GM12878 (cell line): ENCODE results near the gene NNAT. TPM values are rescaled to one million over a fixed set of nuclear protein-coding genes. Genes with fewer than 3 reads are reported as not detected.

Experiments used
- ATAC-seq: fragments of 200-7000 bp; cut with Tn5 transposase; 3 replicates; pipeline ENCODE4 v1.9.1; 2020; ENCODE audit warnings: mild to moderate bottlenecking, moderate library complexity
- BruUV-seq: library from RNA; stranded (reverse); fragments of 400-500 nt; replicated peaks from 2 replicates; lab custom pipeline; 2021; lab: Mats Ljungman, UMichigan
- CTCF ChIA-PET: fragments of 300-600 bp; sonication (Branson Sonifier 250); formaldehyde crosslinking; extraction: SDS; loops from one replicate; lab custom pipeline; 2021; ENCODE audit warnings: inconsistent platforms; lab: Yijun Ruan, JAX
- POLR2A ChIA-PET: fragments of 350-600 bp; formaldehyde crosslinking; extraction: SDS; loops from one replicate; lab custom pipeline; 2021; ENCODE audit warnings: inconsistent platforms; lab: Charles Lee
- RAD21 ChIA-PET: fragments of 300-600 bp; sonication (Branson Sonifier 250); formaldehyde crosslinking; loops from one replicate; lab custom pipeline; 2023; ENCODE audit warnings: antibody characterized with exemption; ENCODE audit not compliant: unreplicated experiment; lab: Charles Lee
- SMC1A ChIA-PET: fragments of 300-600 bp; sonication (Branson Sonifier 250); formaldehyde crosslinking; loops from one replicate; lab custom pipeline; 2023; ENCODE audit not compliant: unreplicated experiment, uncharacterized antibody; lab: Charles Lee
- DNase-seq: peaks from one replicate; pipeline ENCODE4 v3.0.0-alpha.2; 2011; ENCODE audit warnings: low read depth, low spot score
- FAIRE-seq: peaks from 3 replicates; lab custom pipeline; 2011; peaks lifted over from hg19 to GRCh38; lab: Jason Lieb, UNC
- H2AFZ ChIP-seq: 2 replicates; pipeline ENCODE4 v1.6.0; 2011; ENCODE audit warnings: low read depth, low read length, control low read depth; ENCODE audit not compliant: control insufficient read depth
- H3K27ac ChIP-seq: 2 replicates; pipeline ENCODE4 v1.5.1; 2011; ENCODE audit warnings: control low read depth; ENCODE audit not compliant: control insufficient read depth, insufficient read depth
- H3K27me3 ChIP-seq, 2 experiments: replicated peaks in 1 of 2; 2 replicates each; pipeline versions ENCODE4 v1.6.0 to v1.6.1; 2011; ENCODE audit warnings: low read length in 1 of 2; ENCODE audit not compliant: control insufficient read depth in 2 of 2, insufficient read depth in 2 of 2
- H3K36me3 ChIP-seq, 2 experiments: 2 replicates each; pipeline ENCODE4 v1.5.1; 2011; ENCODE audit warnings: low read length in 1 of 2; ENCODE audit not compliant: control insufficient read depth in 2 of 2, insufficient read depth in 2 of 2
- H3K4me1 ChIP-seq: 2 replicates; pipeline ENCODE4 v1.6.1; 2011; ENCODE audit warnings: mild to moderate bottlenecking, low read length, moderate library complexity, mixed read lengths; ENCODE audit not compliant: control insufficient read depth, insufficient read depth
- H3K4me2 ChIP-seq: 2 replicates; pipeline ENCODE4 v1.6.0; 2011; ENCODE audit warnings: control low read depth; ENCODE audit not compliant: control insufficient read depth, insufficient read depth
- H3K4me3 ChIP-seq: fragments of 200-600 bp; sonication (generic); 2 replicates; pipeline ENCODE4 v1.5.1; 2016
- H3K79me2 ChIP-seq: 2 replicates; pipeline ENCODE4 v1.6.0; 2011; ENCODE audit warnings: low read length; ENCODE audit not compliant: control insufficient read depth, insufficient read depth
- H3K9ac ChIP-seq: 2 replicates; pipeline ENCODE4 v1.8.0; 2011; ENCODE audit warnings: low read length, control low read depth, mixed read lengths; ENCODE audit not compliant: control insufficient read depth, insufficient read depth
- H3K9me3 ChIP-seq: replicated peaks from 3 replicates; pipeline ENCODE4 v1.5.1; 2011; ENCODE audit warnings: mild to moderate bottlenecking, low read length; ENCODE audit not compliant: control insufficient read depth, insufficient read depth
- H4K20me1 ChIP-seq: 2 replicates; pipeline ENCODE4 v1.6.0; 2011; ENCODE audit not compliant: control insufficient read depth, insufficient read depth
- BHLHE40 ChIP-seq, 2 experiments: fragments of 450-650 bp in 1 of 2; IDR thresholded peaks; 2 replicates each; pipeline ENCODE4 v1.6.1; 2011 to 2017; ENCODE audit warnings: low read depth in 2 of 2, borderline replicate concordance in 1 of 2, improper control_type of control experiment in 1 of 2, low read length in 1 of 2, mild to moderate bottlenecking in 1 of 2
- CEBPB ChIP-seq, 2 experiments: fragments of 150-350 bp in 1 of 2; IDR thresholded peaks; 2 replicates each; pipeline ENCODE4 v1.6.1; 2012 to 2014; ENCODE audit warnings: low read depth in 2 of 2, low read length in 2 of 2, borderline replicate concordance in 1 of 2, inconsistent platforms in 1 of 2
- IRF4 ChIP-seq: IDR thresholded peaks from 2 replicates; pipeline ENCODE4 v1.6.1; 2011; ENCODE audit warnings: low read depth, low read length
- KAT2A ChIP-seq: conservative IDR thresholded peaks from 2 replicates; pipeline ENCODE4 v1.6.1; 2011; ENCODE audit warnings: low read depth, low read length; ENCODE audit not compliant: control insufficient read depth
- RAD21 ChIP-seq: IDR thresholded peaks from 2 replicates; pipeline ENCODE4 v1.6.1; 2011; ENCODE audit warnings: mild to moderate bottlenecking, low read depth, low read length, moderate library complexity; ENCODE audit not compliant: insufficient read depth
- ZNF24 ChIP-seq: fragments of 450-650 bp; IDR thresholded peaks from 2 replicates; pipeline ENCODE4 v1.6.1; 2017; ENCODE audit warnings: antibody characterized with exemption, mild to moderate bottlenecking
- WGBS: methylation state at CpG from one replicate; pipeline ENCODE4 v1.1.6; 2016; ENCODE audit warnings: low lambda C conversion rate; ENCODE audit not compliant: insufficient replicate concordance, insufficient coverage; ENCODE audit errors: missing lambda C conversion rate; 5-methylcytosine and 5-hydroxymethylcytosine counted together
- in situ Hi-C: fragments of 300-500 bp; cut with MboI; formaldehyde crosslinking; loops from 9 replicates; pipeline ENCODE4 v1.14.3; 2018; ENCODE audit warnings: mixed read lengths
- intact Hi-C: fragments of 100-400 bp; cut with micrococcal nuclease; formaldehyde crosslinking; loops from one replicate; pipeline ENCODE4 v1.14.2; 2022; ENCODE audit not compliant: unreplicated experiment
- polyA plus RNA-seq, 11 experiments: library from polyadenylated mRNA; depleted of rRNA in 4 of 11; unstranded in 6 of 11; stranded (reverse) in 5 of 11; fragments of >200 nt; fragmentation: Nextera tagmentation in 4 of 11; fragmentation: Illumina TruSeq in 1 of 11; extraction: Ambion mirVana in 4 of 11; extraction: Trizol in 1 of 11; gene quantifications; 1 replicate in 1 of 11; 2 replicates in 10 of 11; pipeline versions ENCODE4 v1.2.1 to v1.2.3, GENCODE V29; 2011 to 2016; ENCODE audit warnings: inconsistent platforms in 2 of 11, missing spikeins in 2 of 11, low read depth in 1 of 11
- total RNA-seq, 4 experiments: library from RNA; depleted of rRNA in 3 of 4; stranded (reverse); fragments of >200 nt in 3 of 4; fragmentation: Illumina TruSeq in 1 of 4; extraction: Trizol in 1 of 4; gene quantifications; 2 replicates each; pipeline versions ENCODE4 v1.2.1 to v1.2.3, GENCODE V29; 2013 to 2021

NNAT gene
- total and polyA plus RNA-seq, 10 of the 15 experiments (the other 5 are each of a cell fraction or from before 2014, with no cell fraction given), result 0.22 to 0.99 (median 0.42) TPM; not detected in 7

GRCh38 chr20:37505263-37506151, 15.5 kb upstream of the NNAT start:
- Histone ChIP-seq H2AFZ (no peak overlapping the region), H3K9ac (no peak overlapping the region), H3K79me2 (no peaks in the 10 kb centered on the region), H3K27me3 (no peaks in the 10 kb centered on the region), H3K4me1 (0 out of 2 replicates have a peak, but pooled peaks cover 3% of the 10 kb centered on the region), H3K4me3 (no peak overlapping the region), H3K4me2 (no peak overlapping the region), H4K20me1 (no peaks in the 10 kb centered on the region), H3K9me3 (no peaks in the 10 kb centered on the region), H3K27ac (no peak overlapping the region), H3K36me3 (peaks cover 2 to 4% of the 10 kb centered on the region in 2 experiments; a peak in 2 of 4 replicates)
- ChIA-PET RAD21 (no interaction called here), CTCF (no interaction called here), SMC1A (interaction anchor here (1.0 to 1.3 kb wide), 2 partner anchors 11 to 240 kb away, joined by 3 to 4 read pairs; no protein-coding TSS in a partner anchor), POLR2A (no interaction called here)
- no peak for FAIRE-seq
- no peak for TF ChIP-seq ZNF24
- TF ChIP-seq RAD21, result no peak
- TF ChIP-seq BHLHE40 (IDR thresholded peaks at IDR 0.05; ENCODE audit: borderline replicate concordance in 1 of 2, low read depth in 2 of 2, low read length in 1 of 2), result no peak
- no peak for TF ChIP-seq IRF4
- TF ChIP-seq KAT2A, result no peak
- no peak for TF ChIP-seq CEBPB (IDR thresholded peaks at IDR 0.05; ENCODE audit: borderline replicate concordance in 1 of 2, low read depth in 2 of 2, low read length in 2 of 2)
- in situ Hi-C loops (no loop called here), intact Hi-C loops (no loop called here)
- no peak for DNase-seq
- ATAC-seq, result no peak
- no TSS peak for BruUV-seq
- 89% methylated on average over 6 of the region's 7 CpGs for WGBS
